ENCODE measurements around the gene ASS1. TPM values are rescaled to one million over a fixed set of nuclear protein-coding genes. Genes with fewer than 3 reads are reported as not detected.

The ASS1 gene
- total and polyA plus RNA-seq, 9 donors: 63.4 to 238 (median 87.0) TPM

- no peaks in the 10 kb centered on the region for H3K9me3 ChIP-seq
- H3K27ac ChIP-seq: no peak overlapping the region
- TF ChIP-seq EP300 (IDR thresholded peaks at IDR 0.05): no peak
- TF ChIP-seq POLR2A (IDR thresholded peaks at IDR 0.05): no peak
- TF ChIP-seq CTCF (IDR thresholded peaks at IDR 0.05): no peak
- DNase-seq: no peak
- 88 to 90% (median 89%) methylated on average over 24 of the region's 24 CpGs for WGBS, 3 donors
- no peaks in the 10 kb centered on the region for H3K27me3 ChIP-seq
- intact Hi-C loops (cut with DNase I): no loop called here
- H3K36me3 ChIP-seq: no peaks in the 10 kb centered on the region
- H3K4me3 ChIP-seq: no peak overlapping the region
- no peaks in the 10 kb centered on the region for H3K4me1 ChIP-seq (ENCODE audit: insufficient read depth)
Observed at GRCh38 chr9:130424595-130425454, 19.9 kb upstream of the ASS1 start.

- intact Hi-C loops (cut with DNase I): no loop called here
- Histone ChIP-seq H3K27me3 (no peaks in the 10 kb centered on the region), H3K27ac (no peak overlapping the region), H3K4me1 (ENCODE audit: insufficient read depth) (no peaks in the 10 kb centered on the region), H3K4me3 (no peak overlapping the region), H3K9me3 (no peaks in the 10 kb centered on the region), H3K36me3 (no peaks in the 10 kb centered on the region)
- TF ChIP-seq POLR2A (IDR thresholded peaks at IDR 0.05) (no peak), CTCF (IDR thresholded peaks at IDR 0.05) (no peak), EP300 (IDR thresholded peaks at IDR 0.05) (no peak)
- DNase-seq: no peak
- 78 to 80% (median 79%) methylated on average over 21 of the region's 21 CpGs for WGBS, 3 donors
Observed at GRCh38 chr9:130425741-130426466, 18.9 kb upstream of the ASS1 start.

- Histone ChIP-seq H3K9me3 (no peaks in the 10 kb centered on the region), H3K27ac (no peak overlapping the region), H3K4me1 (ENCODE audit: insufficient read depth) (no peaks in the 10 kb centered on the region), H3K4me3 (no peak overlapping the region), H3K27me3 (no peaks in the 10 kb centered on the region), H3K36me3 (no peaks in the 10 kb centered on the region)
- TF ChIP-seq POLR2A (IDR thresholded peaks at IDR 0.05): no peak
- TF ChIP-seq CTCF (IDR thresholded peaks at IDR 0.05): no peak
- 77 to 90% (median 85%) methylated on average over 8 of the region's 8 CpGs for WGBS, 3 donors
- DNase-seq: no peak
- intact Hi-C loops (cut with DNase I): no loop called here
Observed at GRCh38 chr9:130426467-130426773, 18.3 kb upstream of the ASS1 start.

- Histone ChIP-seq H3K27me3 (no peaks in the 10 kb centered on the region), H3K4me3 (no peak overlapping the region), H3K4me1 (ENCODE audit: insufficient read depth) (no peaks in the 10 kb centered on the region), H3K36me3 (no peaks in the 10 kb centered on the region), H3K9me3 (no peaks in the 10 kb centered on the region), H3K27ac (no peak overlapping the region)
- TF ChIP-seq EP300 (IDR thresholded peaks at IDR 0.05) (no peak), CTCF (IDR thresholded peaks at IDR 0.05) (no peak), POLR2A (IDR thresholded peaks at IDR 0.05) (no peak)
- WGBS, 3 donors: 72 to 80% (median 77%) methylated on average over 10 of the region's 10 CpGs
- intact Hi-C loops (cut with DNase I): no loop called here
- no peak for DNase-seq
Observed at GRCh38 chr9:130426883-130427282, 17.9 kb upstream of the ASS1 start.
